T-helper 2 cell treated with Interferon-gamma antibody and Interleukin-4, amounts not matched to agents 100 ng/mL and 5 ng/mL, for 36 hours (primary cell): ENCODE results near the gene PCDHA12. TPM values are rescaled to one million over a fixed set of nuclear protein-coding genes. Genes with fewer than 3 reads are reported as not detected.

Experiments used
- intact Hi-C: fragments of 100-400 bp; cut with micrococcal nuclease; formaldehyde crosslinking; loops from one replicate; pipeline ENCODE4 v1.15.1; 2023
- total RNA-seq: library from RNA; stranded (reverse); gene quantifications from 2 replicates; pipeline ENCODE4 v1.2.3, GENCODE V29; 2022

PCDHA12 gene
- total RNA-seq, 1 donor from 2014 or later = not detected

DNA sequence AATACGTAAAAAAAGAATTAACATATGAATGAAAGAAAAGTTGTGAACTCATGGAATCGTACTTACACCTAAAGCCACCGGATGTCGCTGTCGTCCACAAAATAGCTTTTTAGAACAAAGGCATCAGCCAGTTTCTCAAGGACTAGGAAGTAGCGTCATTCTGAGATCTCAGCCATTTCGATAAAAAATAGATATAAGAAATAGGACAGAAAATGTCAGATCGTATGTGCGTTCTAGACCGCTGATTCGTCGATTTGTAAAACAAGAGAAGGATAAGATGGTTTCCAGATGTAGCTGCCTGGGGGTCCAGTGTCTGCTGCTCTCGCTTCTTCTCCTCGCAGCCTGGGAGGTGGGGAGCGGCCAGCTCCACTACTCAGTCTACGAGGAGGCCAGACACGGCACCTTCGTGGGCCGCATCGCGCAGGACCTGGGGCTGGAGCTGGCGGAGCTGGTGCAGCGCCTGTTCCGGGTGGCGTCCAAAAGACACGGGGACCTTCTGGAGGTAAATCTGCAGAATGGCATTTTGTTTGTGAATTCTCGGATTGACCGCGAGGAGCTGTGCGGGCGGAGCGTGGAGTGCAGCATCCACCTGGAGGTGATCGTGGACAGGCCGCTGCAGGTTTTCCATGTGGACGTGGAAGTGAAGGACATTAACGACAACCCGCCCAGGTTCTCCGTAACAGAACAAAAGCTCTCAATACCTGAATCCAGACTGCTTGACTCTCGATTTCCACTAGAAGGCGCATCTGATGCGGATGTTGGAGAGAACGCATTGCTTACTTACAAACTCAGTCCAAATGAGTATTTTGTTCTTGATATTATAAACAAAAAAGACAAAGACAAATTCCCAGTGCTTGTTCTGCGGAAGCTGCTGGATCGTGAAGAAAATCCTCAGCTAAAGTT, 19.1 kb upstream of the PCDHA12 start, which contains the start of gene PCDHA10:
PCDHA10 (plus strand) TSS at position 126 of the 903 bp plus-strand sequence; CDS start at position 278, 152 bp downstream.
- intact Hi-C loops = no loop called here

DNA sequence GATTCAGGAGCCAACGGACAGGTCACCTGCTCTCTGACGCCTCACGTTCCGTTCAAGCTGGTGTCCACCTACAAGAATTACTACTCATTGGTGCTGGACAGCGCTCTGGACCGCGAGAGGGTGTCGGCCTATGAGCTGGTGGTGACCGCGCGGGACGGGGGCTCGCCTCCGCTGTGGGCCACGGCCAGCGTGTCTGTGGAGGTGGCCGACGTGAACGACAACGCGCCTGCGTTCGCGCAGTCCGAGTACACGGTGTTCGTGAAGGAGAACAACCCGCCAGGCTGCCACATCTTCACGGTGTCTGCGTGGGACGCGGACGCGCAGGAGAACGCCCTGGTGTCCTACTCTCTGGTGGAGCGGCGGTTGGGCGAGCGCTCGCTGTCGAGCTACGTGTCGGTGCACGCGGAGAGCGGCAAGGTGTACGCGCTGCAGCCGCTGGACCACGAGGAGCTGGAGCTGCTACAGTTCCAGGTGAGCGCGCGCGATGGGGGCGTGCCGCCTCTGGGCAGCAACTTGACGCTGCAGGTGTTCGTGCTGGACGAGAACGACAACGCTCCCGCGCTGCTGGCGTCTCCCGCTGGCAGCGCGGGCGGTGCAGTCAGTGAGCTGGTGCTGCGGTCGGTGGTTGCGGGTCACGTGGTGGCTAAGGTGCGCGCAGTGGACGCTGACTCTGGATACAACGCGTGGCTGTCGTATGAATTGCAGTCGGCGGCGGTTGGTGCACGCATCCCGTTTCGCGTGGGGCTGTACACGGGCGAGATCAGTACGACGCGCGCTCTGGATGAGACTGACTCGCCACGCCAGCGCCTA, 17.7 kb upstream of the PCDHA12 start:
- intact Hi-C loops = no loop called here

DNA sequence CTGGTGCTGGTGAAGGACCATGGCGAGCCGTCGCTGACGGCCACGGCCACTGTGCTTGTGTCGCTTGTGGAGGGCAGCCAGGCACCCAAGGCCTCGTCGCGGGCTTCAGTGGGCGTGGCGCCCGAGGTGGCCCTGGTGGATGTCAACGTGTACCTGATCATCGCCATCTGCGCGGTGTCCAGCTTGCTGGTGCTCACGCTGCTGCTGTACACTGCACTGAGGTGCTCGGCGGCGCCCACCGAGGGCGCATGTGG, 17.2 kb upstream of the PCDHA12 start:
- intact Hi-C loops = no loop called here

DNA sequence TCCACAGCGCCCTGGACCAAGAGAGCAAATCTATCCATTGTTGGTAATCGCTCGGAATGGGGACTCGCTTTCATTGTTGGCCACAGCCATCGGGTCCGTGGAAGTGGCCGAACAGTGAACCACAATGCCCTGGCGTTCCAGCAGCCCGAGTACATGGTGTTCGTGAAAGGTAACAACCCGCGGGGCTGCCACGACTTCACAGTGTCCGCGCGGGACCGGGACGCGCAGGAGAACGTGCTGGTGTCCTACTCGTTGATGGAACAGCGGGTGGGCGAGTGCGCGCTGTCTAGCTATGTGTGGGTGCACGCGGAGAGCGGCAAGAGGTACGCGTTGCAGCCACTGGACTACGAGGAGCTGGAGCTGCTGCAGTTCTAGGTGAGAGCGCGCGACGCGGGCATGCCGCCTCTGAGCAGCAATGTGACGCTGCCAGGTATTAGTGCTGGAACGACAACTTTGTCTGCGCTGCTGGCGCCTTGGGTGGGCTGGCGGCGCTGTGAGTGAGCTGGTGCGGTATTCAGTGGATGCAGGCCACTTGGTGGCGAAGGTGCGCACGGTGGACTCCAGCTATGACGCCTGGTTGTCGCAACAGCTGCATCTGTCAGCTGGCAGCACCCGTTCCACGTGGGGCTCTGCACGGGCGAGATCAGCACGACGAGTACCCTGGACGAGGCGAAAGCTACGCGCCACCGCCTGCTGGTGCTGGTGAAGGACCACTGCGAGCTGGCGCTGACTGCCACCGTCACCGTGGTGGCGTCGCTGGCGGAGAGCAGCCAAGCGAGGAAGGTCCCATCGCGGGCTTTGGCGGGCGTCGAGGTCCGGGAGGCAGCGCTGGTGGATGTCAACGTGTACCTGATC, 12.4 kb upstream of the PCDHA12 start:
- intact Hi-C loops = no loop called here

DNA sequence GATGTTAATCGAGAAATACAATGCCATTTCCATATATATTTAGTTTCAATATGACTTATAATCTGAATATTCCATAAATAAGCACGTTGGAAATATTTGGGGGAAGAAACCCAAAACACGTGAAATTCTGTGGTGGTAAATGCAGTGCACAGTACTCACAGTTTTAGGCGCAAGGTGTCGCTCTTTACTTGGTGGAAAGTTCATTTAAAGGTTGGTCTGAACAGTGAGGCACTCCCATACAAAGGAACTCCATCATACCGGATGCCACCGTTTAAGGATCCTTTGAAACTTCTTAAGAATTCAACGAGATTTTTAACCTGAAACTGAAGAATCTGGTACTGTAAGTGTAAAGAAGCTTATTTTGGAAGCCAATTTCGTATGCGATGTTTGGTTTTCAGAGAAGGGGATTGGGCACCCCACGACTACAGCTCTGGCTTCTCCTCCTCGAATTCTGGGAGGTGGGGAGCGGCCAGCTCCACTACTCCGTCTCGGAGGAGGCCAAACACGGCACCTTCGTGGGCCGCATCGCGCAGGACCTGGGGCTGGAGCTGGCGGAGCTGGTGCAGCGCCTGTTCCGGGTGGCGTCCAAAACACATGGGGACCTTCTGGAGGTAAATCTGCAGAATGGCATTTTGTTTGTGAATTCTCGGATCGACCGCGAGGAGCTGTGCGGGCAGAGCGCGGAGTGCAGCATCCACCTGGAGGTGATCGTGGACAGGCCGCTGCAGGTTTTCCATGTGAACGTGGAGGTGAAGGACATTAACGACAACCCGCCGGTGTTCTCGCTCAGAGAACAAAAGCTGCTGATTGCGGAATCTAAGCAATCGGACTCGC, 6.2 kb upstream of the PCDHA12 start, which contains the start of gene PCDHA11:
PCDHA11 (plus strand) TSS at position 237 of the 834 bp plus-strand sequence; CDS start at position 384, 147 bp downstream.
- intact Hi-C loops = no loop called here

DNA sequence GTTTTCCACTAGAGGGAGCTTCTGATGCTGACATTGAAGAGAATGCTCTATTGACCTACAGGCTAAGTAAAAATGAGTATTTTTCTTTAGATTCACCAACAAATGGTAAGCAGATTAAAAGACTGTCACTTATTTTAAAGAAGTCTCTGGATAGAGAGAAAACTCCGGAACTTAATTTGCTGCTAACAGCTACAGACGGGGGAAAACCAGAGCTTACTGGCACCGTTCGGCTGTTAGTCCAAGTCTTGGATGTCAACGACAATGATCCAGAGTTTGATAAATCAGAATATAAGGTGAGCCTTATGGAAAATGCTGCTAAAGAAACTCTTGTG, 5.6 kb upstream of the PCDHA12 start:
- intact Hi-C loops = no loop called here

DNA sequence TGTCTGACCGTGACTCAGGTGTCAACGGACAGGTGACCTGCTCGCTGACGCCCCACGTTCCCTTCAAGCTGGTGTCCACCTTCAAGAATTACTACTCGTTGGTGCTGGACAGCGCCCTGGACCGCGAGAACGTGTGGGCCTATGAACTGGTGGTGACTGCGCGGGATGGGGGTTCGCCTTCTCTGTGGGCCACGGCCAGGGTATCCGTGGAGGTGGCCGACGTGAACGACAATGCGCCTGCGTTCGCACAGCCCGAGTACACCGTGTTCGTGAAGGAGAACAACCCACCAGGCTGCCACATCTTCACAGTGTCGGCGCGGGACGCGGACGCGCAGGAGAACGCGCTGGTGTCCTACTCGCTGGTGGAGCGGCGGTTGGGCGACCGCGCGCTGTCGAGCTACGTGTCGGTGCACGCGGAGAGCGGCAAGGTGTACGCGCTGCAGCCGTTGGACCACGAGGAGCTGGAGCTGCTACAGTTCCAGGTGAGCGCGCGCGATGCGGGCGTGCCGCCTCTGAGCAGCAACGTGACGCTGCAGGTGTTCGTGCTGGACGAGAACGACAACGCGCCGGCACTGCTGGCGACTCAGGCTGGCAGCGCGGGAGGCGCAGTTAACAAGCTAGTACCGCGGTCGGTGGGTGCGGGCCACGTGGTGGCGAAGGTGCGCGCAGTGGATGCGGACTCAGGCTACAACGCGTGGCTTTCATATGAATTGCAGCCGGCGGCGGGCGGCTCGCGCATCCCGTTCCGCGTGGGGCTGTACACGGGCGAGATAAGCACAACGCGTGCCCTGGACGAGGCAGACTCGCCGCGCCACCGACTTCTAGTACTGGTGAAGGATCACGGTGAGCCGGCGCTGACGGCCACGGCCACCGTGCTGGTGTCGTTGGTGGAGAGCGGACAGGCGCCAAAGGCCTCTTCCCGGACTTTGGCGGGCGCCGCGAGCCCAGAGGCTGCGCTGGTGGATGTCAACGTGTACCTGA, 4.6 kb upstream of the PCDHA12 start:
- intact Hi-C loops = loop anchor here (10.0 kb wide), 1 partner anchor 364 kb away; no protein-coding TSS in a partner anchor

DNA sequence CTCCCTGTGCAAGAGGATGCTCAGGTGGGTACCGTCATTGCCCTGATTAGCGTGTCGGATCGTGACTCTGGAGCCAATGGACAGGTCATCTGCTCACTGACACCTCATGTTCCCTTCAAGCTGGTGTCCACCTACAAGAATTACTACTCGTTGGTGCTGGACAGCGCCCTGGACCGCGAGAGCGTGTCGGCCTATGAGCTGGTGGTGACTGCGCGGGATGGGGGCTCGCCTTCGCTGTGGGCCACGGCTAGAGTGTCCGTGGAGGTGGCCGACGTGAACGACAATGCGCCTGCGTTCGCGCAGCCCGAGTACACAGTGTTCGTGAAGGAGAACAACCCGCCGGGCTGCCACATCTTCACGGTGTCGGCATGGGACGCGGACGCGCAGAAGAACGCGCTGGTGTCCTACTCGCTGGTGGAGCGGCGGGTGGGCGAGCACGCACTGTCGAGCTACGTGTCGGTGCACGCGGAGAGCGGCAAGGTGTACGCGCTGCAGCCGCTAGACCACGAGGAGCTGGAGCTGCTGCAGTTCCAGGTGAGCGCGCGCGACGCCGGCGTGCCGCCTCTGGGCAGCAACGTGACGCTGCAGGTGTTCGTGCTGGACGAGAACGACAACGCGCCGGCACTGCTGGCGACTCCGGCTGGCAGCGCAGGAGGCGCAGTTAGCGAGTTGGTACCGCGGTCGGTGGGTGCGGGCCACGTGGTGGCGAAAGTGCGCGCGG, 1.6 kb downstream of the PCDHA12 start:
- intact Hi-C loops = loop anchor here (10.0 kb wide), 1 partner anchor 358 kb away; no protein-coding TSS in a partner anchor

DNA sequence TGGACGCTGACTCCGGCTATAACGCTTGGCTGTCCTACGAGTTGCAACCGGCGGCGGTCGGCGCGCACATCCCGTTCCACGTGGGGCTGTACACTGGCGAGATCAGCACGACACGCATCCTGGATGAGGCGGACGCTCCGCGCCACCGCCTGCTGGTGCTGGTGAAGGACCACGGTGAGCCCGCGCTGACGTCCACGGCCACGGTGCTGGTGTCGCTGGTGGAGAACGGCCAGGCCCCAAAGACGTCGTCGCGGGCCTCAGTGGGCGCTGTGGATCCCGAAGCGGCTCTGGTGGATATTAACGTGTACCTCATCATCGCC, 2.1 kb downstream of the PCDHA12 start:
- intact Hi-C loops = loop anchor here (10.0 kb wide), 1 partner anchor 358 kb away; no protein-coding TSS in a partner anchor

DNA sequence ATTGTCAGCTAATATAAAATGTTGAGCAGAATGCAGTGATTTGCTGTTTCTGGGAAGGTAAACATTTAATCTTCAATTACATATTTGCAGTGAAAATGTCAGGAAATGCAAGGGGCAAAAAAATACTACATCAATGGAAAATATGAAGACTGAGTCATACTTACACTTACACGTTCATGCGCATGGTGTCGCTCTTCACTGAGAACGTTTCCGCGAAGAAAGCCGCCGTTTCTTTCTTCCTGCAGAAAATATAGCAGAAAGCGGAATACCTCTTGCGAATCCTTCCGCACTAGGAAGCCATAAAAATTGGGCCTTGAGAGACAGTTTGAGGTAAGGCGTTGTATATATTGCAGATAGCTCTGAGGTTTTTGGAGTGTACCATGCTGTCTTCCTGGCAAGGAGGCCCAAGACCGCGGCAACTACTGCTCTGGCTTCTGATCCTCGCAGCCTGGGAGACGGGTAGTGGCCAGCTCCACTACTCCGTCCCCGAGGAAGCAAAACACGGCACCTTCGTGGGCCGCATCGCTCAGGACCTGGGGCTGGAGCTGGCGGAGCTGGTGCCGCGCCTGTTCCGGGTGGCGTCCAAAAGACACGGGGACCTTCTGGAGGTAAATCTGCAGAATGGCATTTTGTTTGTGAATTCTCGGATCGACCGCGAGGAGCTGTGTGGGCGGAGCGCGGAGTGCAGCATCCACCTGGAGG, 6.9 kb downstream of the PCDHA12 start, which contains the start of gene PCDHA13:
PCDHA13 (plus strand) TSS at position 236 of the 702 bp plus-strand sequence; CDS start at position 381, 145 bp downstream.
- intact Hi-C loops = loop anchor here (5.0 kb wide), 1 partner anchor 45 kb away; no protein-coding TSS in a partner anchor

DNA sequence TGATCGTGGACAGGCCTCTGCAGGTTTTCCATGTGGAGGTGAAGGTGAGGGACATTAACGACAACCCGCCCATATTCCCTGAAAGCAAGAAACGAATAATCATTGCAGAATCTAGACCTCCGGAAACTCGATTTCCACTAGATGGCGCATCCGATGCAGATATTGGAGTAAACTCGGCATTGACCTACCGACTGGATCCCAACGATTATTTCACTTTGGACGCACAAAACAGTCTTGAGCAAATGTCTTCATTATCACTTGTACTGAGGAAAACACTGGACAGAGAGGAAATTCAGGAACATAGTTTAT, 7.4 kb downstream of the PCDHA12 start:
- intact Hi-C loops = loop anchor here (5.0 kb wide), 1 partner anchor 45 kb away; no protein-coding TSS in a partner anchor

DNA sequence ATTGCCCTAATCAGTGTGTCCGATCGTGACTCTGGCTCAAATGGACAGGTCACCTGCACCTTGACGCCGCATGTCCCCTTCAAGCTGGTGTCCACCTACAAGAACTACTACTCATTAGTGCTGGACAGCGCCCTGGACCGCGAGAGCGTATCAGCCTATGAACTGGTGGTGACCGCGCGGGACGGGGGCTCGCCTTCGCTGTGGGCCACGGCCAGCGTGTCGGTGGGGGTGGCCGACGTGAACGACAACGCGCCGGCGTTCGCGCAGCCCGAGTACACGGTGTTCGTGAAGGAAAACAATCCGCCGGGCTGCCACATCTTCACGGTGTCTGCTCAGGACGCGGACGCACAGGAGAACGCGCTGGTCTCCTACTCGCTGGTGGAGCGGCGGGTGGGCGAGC, 8.3 kb downstream of the PCDHA12 start:
- intact Hi-C loops = loop anchor here (5.0 kb wide), 1 partner anchor 46 kb away; no protein-coding TSS in a partner anchor

DNA sequence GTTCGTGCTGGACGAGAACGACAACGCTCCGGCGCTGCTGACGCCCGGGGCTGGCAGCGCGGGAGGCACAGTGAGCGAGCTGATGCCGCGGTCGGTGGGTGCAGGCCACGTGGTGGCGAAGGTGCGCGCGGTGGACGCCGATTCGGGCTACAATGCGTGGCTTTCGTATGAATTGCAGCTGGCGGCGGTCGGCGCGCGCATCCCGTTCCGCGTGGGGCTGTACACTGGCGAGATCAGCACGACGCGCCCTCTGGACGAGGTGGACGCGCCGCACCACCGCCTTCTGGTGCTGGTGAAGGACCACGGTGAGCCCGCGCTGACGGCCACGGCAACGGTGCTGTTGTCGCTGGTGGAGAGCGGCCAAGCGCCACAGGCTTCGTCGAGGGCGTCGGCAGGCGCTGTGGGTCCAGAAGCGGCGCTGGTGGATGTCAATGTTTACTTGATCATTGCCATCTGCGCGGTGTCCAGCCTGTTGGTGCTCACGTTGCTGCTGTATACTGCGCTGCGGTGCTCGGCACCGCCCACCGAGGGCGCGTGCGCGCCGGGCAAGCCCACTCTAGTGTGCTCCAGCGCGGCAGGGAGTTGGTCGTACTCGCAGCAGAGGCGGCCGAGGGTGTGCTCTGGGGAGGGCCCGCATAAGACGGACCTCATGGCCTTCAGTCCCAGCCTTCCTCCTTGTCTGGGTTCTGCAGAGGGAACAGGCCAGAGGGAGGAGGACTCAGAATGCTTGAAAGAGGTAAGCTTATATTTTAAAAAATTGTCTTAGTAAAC, 9.0 kb downstream of the PCDHA12 start:
- intact Hi-C loops = loop anchor here (5.0 kb wide), 1 partner anchor 47 kb away; no protein-coding TSS in a partner anchor

DNA sequence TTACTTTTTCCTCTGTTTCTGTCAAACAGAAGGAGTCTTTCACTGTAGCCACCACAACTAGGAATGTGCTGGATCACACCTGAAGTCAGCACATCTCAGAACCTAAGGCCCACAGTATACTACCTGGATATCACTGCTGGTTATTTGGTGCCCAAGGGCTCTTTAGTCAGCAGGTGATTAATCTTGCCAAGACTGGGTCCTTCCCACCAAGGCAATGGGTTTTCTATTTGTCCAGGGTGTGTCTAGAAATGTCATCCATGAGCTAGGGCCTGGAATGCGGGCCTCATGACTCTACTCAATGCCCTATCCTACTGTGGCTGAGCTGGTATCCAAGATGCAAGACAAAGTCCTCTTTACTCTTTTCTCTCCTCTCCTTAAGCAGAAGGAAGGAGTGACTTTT, 41.2 kb downstream of the PCDHA12 start:
- intact Hi-C loops = no loop called here

DNA sequence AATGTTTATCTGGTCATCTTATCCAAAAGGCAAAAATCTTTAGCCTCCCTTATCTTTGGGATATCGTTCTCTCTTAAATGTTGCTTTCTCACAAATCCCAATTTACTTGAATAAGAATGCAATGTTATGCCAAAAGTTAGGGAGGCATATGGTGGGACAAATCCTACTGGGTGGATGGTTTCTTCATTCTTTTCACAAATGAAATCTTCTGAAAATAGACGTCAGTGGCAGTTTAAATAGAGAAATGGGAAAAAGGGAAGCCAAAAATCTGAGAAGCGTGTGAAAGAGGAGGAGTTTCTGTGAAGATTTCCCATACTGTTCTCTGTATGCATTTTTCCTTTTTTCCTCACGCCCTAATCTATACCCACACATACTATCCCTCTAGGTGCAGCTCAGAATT, 48.5 kb downstream of the PCDHA12 start:
- intact Hi-C loops = no loop called here

DNA sequence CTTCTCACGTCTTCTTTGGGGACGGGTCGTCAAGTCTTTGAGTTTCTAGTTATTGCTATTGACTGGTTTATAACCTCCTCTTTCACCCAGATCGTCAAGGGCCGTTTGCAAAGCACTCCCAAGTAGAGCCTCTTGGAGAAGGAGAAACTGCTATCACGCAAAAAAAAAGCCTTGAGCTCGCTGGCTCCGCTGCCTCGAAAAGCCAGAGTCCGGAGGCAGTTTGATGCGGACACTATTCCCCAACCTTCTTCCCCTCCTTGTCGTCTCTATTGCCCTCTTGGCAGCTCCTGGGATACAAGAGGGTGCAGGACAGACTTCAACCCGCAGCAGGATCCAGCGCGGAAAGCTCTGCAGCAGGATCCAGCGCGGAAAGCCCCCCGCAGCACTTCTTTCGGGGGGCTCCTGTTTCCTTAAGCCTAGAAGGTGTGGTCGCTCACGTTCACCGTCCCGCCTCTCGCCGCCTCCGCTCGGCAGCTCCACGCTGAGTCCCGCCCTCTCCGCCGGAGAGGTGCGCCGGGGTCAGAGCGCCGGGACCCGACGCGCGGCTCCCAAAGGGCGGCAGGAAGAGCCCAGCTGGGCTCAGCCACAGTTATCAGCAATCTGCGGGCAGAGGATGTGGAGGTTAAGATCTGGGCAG, 50.8 kb downstream of the PCDHA12 start, which contains the start of gene PCDHAC1:
PCDHAC1 (plus strand) TSS at position 494 of the 637 bp plus-strand sequence. CDS start 594 bp downstream, outside the sequence.
- intact Hi-C loops = no loop called here
